GM10266 (cell line): ENCODE measurements around the gene EMP2.
"Not testable (repeated sequence)": the region's sequence is repeated elsewhere in the genome, so short reads cannot be mapped to it uniquely, and the experiment has no call there.

Source experiments
- DNase-seq: peaks from one replicate; pipeline ENCODE4 v3.0.0; 2012; ENCODE audit errors: extremely low spot score
- TF ChIP-seq, protein P1 (sequence below): IDR thresholded peaks from 2 replicates; pipeline ENCODE4 v1.5.1; 2012; ENCODE audit warnings: mild to moderate bottlenecking, low read depth; ENCODE audit not compliant: control insufficient read depth, insufficient read depth; ENCODE audit errors: missing control alignments

The EMP2 gene

DNA sequence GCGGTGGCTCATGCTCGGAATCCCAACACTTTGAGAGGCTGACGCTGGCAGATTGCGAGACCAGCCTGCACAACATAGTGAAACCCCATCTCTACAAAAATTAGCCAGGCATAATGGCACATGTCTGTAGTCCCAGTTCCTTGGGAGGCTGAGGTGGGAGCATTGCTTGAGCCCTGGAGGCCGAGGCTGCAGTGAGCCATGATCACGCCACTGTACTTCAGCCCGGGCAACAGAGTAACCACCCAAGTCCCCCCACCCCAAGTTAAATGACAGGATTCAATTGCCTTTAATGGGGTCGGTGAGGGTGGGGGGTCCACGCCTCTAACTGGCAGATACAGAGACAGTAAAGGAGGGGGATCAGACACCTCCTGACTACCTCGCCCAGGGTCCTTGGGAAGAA, 44.9 kb downstream of the EMP2 start:
- no peak for DNase-seq
- TF ChIP-seq, protein P1, sequence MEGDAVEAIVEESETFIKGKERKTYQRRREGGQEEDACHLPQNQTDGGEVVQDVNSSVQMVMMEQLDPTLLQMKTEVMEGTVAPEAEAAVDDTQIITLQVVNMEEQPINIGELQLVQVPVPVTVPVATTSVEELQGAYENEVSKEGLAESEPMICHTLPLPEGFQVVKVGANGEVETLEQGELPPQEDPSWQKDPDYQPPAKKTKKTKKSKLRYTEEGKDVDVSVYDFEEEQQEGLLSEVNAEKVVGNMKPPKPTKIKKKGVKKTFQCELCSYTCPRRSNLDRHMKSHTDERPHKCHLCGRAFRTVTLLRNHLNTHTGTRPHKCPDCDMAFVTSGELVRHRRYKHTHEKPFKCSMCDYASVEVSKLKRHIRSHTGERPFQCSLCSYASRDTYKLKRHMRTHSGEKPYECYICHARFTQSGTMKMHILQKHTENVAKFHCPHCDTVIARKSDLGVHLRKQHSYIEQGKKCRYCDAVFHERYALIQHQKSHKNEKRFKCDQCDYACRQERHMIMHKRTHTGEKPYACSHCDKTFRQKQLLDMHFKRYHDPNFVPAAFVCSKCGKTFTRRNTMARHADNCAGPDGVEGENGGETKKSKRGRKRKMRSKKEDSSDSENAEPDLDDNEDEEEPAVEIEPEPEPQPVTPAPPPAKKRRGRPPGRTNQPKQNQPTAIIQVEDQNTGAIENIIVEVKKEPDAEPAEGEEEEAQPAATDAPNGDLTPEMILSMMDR = no peak

DNA sequence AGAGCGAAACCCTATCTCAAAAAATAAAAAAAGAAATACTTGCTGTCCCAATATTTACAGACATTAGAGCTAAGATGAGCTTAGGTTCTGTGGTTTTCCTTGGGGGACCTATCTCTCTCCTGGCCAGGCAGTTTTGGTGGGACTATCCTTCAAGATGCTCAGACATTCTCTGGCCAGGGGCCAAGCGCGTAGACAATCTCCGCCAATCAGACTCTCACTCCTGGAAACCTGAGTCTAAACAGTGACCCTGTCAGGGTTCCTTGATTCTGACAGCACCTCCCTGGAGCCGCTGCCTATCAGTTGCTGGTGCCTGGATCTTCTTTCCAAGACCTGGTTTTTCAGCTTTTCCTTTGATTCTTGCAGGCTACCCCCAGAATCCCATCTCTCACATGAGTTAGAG, 45.6 kb downstream of the EMP2 start:
- TF ChIP-seq, protein P1 = no peak
- no peak for DNase-seq

DNA sequence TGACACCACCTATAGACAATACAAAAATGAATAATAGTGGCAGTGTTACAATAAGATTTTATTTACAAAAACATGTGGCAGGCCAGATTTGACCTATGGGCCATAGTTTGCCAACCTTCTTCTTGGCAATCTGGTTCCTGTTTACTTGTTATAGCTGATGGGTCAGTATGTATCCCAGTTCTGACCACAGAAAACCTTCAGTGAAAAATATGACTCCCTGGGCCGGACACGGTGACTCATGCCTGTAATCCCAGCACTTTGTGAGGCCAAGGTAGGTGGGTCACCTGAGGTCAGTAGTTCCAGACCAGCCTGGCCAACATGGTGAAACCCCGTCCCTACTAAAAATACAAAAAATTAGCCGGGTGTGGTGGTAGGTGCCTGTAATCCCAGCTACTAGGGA, 46.8 kb downstream of the EMP2 start:
- DNase-seq = not testable (repeated sequence)

DNA sequence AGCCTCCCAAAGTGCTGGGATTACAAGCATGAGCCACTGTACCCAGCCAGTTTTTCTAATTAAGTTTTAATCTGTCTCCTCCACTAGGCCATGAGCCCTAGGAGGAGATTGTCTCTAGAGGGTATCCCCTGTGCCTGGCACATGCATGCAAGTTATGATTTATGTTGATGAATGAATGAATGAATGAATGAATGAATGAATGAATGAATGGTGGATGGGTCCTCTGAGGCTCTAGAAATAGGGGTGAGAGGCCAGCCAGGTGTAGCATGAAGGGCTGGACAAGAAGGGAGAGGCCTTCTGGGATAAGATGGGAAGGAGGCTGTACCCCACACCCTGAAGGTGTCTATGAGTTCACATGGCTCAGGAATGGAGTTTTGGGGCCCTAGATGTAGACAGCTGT, 48.8 kb downstream of the EMP2 start:
- TF ChIP-seq, protein P1 = no peak
- DNase-seq = no peak

DNA sequence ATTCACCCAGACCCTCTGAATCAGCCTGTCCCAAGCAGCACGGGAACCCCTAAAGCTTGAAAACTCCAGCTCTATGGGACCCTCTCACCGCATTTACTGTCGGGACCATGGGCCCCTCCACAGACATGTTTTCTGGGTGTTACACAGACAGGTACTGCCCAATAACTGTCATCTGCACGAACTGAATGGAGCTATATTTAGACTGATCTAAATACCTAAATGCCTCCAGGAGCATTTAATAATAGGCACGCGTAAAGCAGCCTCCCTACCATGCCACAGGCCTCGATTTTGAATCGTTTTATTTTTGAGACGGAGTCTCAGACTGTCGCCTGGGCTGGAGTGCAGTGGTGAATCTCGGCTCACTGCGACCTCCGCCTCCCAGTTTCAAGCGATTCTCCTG, 49.7 kb downstream of the EMP2 start:
- TF ChIP-seq, protein P1 = no peak
- no peak for DNase-seq

DNA sequence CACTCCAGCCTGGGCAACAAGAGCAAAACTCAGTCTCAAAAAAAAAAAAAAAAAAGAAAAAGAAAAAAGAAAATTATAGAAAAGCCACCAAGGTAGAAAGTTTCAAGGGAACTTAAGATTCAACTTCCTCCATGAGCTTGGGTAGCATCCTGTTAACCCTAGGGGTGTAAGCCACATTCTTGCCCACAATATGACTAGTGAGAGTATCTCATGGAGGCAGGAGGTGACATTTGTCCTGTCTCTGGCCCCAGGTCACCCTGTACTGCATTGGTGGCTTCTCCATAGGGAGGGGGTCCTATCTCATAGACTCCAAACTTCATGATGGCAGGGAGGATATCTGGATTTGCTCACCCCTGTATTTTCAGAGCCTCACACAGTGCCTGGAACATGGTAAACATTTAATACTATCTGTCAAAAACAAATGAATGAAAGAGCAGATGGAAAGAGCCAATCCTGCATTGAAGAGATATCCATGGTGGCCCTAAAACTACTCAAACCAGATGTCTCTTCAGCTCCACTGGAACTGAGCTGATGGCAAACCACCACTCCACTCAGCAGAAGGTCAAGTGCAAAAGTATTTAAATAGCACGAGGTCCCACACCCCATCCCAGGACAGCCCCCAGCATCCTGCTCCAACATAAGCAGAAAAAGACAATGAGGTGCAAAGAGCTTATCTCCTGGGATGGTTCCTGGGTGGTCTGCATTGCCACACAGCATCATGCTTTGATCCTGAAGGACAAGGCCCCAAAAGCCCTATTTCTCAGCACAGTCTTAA, 50.3 kb downstream of the EMP2 start:
- no peak for DNase-seq
- TF ChIP-seq, protein P1 = no peak

DNA sequence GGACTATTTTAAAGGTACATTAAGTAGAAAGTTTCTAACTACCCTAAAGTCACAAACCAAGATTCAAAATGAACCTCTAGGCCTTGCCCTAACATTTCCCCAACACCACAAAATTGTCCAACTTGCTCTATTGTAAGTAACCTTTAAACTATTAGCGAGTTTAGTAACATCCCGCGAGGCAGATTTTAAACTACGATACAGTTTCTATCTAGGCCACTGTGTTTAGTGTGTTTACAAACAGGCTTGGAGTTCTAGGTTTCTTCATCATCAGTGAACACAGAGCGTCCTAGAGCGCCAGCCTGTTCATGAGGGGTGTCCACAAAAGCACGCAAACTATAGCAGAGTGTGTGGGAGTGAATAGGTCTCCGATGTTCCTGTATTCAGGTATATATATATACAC, 51.8 kb downstream of the EMP2 start:
- DNase-seq = no peak
- TF ChIP-seq, protein P1 = no peak

DNA sequence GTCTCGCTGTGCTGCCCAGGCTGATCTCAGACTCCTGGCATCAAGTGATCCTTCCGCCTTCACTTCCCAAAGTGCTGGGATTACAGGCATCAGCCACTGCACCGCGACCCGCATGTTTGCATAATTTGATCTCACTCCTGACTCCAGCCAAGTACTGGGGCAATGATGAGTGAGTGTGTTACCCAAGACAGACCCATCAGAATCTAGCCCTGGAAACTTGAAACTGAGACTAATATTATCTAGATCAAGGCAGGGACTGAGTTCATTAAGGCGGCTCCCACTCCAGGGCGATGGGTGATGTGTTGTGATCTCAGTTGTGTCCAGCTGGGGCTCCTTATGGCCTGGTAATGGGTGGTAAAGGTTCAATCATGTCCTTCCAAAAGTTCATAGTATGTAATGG, 53.4 kb downstream of the EMP2 start:
- no peak for DNase-seq
- TF ChIP-seq, protein P1 = no peak
